Measurements from ENCODE around the gene IRF4.
"Not testable (repeated sequence)": the region's sequence is repeated elsewhere in the genome, so short reads cannot be mapped to it uniquely, and the experiment has no call there.

The IRF4 gene

GRCh38 chr6:366389-367297 lies 24.9 kb upstream of the IRF4 start:
- no peak for DNase-seq

DNA sequence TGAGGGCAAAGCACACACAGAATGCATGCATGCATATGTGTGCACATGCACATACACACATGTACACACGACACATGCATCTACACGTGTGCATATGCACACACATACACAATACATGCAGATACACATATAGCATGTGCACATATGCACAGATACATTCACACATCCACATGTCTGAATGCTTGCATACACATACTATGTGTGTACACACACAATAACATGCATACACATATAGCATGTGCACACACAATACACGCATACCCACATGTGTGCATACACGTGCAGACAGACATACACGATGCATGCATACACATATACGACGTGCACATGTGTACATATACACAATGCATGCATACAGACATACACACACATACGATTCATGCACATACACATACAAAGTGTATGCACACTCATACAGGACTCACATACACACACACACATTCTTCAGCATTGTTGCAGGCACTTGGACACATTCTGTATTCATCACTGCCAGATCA lies 24.2 kb upstream of the IRF4 start:
- no peak for DNase-seq

DNA sequence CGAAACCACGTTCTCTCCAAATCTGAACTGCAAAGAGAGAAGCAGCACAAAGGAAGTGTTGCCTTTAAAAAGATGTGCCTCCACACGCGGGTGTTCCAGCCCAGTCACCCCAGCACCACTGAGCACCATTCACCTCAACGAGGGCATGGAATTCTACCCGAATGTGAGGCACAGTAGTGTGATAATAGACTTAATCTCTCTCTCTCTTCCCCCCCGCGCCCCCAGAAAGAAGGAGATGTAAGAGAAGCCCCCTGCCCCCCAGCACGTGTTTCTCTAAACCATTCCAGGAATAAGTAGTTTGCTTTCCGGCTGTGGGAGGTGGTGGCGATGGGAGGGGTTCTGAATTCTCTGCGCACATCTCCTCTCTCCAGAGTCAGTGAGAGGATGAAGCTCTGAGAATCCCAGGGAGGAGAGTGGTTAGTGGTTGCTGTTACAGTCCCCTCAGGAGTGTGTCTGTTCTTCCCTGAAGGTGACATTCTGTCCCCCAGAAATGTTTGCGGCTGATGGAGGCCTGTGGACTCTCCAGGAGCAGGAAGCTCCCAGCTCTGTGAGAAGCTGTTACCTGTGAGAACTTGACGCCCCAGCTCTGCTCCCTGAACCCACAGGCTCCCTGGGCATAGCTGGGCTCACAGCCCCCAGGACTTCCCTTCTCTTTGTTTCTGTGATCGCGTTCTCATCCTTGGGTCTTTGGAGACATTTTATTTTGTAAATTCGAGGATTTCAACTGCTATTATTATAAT lies 23.5 kb upstream of the IRF4 start:
- DNase-seq, result no peak

DNA sequence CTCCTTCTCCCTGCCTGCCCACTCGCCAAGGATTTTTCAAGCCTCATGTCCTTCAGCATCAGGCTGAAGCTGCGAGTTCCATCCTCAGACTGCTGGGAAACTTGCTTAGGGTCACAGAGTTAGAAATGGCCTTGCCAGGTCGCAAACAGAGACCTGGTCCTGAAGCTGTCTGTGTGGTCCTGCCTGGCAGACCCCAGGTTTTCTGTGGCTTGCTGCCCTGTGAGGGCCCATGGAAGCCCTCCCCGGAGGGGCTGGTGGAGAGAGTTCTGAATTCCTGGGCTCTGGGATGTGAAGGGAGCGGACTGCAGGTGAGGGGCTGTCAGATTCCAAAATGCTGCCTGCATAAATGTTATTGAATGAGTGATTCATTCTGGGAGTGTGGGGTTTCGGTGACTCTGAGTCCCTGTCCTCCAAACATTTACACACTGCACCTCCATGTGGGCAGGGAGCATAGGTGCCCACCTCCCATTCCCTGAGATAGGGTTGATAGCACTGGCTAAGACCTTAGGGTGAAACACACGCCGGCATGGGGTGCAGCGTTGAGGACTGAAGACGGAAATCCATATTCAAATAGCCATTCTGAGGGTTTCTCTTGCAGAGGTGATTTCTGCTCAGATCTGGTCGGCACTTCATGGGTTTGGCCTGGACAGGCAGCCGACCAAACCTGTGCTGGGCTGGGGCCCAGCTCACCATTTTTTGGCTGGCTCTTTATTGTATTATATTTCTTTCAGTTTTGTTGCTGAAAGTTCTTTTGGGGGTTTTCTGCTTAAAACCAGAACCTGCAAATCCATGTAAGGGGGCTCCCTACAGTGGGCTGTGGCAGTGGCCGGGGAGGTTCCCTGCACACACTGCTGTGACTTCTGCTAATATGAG lies 21.8 kb upstream of the IRF4 start:
- no peak for DNase-seq

GRCh38 chr6:370555-370954 lies 21.0 kb upstream of the IRF4 start:
- DNase-seq, result no peak

DNA sequence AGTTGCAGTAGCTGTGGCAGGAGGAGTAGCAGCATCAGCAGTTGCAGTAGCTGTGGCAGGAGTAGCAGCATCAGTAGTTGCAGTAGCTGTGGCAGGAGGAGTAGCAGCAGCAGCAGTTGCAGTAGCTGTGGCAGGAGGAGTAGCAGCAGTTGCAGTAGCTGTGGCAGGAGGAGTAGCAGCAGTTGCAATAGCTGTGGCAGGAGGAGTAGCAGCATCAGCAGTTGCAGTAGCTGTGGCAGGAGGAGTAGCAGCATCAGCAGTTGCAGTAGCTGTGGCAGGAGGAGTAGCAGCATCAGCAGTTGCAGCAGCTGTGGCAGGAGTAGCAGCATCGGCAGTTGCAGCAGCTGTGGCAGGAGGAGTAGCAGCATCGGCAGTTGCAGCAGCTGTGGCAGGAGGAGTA lies 19.7 kb upstream of the IRF4 start:
- not testable (repeated sequence) for DNase-seq

- DNase-seq, result no peak
These were observed 19.1 kb upstream of the IRF4 start for GRCh38 chr6:372336-372911.

DNA sequence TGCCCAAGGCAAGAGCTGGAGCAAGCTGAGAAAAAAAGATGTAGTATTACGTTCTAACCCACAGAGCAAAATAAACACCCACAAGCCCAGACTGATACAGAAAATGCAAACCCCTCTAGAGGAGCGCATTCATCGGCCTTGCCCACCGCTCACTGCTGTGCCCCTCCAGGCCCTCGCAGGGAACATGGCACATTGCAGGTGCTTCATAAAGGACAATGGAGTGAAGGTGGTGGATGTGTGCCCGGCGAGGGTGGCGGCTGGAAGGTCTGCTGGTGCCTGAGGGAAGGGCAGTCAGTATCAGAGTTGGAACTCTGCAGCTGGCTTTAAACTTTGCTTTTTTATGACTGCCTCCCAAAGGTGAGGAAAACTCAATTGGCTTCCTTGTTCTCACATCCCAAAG lies 18.5 kb upstream of the IRF4 start:
- no peak for DNase-seq

GRCh38 chr6:373773-374724 lies 17.5 kb upstream of the IRF4 start:
- no peak for DNase-seq

DNA sequence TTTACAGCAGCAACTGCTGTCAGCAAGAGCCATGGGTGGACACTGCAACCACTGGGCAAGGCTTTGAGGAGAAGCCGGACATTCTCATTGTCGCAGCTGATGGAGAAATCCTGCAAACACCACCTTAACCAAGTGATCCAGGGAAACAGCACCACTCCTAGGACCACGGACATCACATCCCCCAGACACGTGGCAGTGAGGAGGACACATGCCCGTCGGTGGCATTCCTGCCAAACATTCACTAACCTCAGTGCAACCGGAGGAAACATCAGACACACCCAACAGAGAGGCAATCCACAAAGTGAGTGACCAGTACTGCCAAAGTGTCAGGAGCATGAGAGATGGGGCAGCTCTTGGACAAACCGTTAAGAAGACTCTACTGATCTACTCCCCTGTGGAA lies 16.6 kb upstream of the IRF4 start:
- DNase-seq, result no peak

GRCh38 chr6:376827-377640 lies 14.5 kb upstream of the IRF4 start:
- DNase-seq, result no peak

GRCh38 chr6:377641-378020 lies 13.9 kb upstream of the IRF4 start:
- not testable (repeated sequence) for DNase-seq

DNA sequence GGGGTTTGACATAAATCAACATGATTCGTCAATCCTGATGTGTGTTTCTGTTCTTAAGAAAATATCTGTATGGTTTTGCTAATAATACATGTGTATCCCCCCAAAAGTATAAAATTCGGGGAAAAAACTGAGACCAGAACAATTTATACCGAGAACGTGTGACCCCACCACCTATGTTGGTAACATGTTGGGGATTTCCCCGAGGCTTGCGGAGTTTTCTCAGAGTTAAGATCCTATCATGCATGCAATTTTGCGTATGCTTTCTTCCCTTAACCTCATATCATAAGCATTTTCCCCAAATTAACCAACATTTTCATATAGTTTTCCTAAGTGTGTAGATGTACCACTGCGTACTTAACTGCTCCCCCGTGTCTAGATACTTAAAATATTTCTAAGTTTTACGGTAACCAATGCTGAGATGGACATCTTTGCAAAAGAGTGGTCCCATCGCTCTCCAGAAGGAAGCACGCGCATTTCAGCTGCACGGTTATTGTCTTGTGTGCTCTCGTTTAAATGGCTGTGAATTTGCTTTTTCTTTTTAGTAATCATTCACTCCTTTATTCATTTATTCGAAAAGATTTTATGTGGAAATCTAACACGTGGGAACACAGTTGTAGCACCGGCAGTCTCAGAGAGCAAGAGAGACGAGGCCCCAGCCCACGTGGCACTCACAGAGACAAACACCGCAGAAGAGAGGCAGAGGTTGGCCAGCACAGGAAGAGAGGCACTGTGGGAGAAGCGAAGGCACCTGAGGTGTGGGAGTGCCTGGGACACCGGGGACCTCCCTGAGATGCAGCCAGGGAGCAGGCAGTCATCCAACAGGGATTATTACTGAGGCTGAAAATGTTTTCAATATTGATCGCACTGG lies 13.2 kb upstream of the IRF4 start:
- no peak for DNase-seq

- DNase-seq, result no peak
These were observed 12.6 kb upstream of the IRF4 start for GRCh38 chr6:378958-379409.

DNA sequence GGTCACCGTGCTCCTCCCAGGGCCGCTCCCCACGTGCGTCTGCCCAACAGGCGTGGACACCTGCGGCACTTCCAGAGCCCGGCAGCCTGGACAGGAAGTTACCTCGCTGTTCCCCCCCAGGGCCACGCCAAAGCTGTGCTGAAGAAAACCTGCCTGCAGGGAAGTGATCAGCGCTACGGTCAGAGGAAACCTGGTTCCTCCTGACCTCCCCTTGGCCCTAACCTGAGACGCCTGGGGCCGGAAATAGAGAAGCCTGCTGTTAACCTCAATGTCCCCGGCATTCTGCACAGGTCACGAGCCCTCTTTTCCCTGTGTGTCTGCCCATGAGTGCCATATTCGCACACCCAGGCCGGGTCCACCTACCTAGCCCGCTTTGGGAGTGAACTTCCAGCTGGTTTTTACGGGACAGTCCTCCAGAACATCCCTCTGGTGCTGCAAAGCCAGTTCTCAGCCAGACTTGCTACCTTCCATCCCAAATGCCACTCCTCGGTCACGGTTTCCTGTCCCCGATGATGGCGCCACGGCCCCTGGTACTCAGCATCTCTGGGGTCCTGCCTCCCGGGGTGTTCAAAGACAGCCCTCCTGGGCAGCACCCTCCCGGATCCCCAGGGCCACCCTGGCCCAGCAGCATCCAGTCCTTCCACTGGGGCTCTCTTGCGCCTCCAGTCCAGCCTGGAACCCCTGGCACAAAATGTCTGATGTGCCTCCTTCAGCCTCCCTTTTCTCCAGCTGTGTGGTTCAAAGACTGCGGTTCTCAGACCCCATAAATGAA lies 12.0 kb upstream of the IRF4 start:
- no peak for DNase-seq

DNA sequence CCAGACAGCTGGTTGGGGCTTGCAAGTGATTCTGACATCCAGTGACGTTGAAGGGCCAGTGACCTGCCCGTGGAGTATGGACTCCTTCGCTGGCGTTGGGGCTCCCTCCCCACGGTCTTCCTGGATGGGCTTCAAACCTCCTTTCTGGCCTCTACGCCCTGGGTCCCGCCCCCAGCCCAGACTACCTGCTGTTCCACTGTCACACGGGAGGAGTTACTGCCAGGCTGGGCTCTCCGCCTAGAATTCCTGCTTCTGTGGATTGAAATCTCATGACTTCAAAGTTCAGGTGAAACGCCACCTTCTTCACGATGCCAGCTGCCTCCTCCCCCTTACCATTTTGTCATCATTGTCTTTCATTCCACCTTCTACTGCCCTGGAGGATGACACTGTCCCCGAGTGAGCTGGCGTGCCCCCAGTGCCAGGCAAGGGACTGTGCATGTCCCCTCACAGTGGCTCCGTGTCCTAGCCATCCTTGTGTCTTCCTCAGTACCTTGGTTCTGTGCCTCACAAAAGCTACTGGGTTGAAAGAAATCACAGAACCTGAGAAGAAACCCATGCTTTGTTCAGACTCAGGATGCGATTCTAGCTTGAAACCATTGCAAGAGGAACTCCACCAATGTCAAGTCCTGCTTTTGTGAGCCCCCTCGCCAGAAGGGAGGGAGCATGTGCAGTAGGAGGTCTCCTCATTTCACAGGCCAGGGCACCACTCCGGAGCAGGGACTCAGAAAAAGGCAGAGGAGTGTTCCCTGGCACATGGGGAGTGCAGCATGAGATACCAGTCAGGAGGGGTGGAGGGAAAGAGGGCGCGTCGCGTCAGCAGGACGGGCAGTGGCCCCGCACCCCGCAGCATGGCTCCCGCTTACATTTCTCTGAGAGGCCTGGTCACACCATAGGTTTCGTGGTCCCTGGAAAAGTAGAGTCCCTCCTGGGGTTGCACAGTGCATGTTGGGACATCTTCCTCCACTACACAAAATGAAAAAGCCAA lies 11.0 kb upstream of the IRF4 start:
- no peak for DNase-seq

DNA sequence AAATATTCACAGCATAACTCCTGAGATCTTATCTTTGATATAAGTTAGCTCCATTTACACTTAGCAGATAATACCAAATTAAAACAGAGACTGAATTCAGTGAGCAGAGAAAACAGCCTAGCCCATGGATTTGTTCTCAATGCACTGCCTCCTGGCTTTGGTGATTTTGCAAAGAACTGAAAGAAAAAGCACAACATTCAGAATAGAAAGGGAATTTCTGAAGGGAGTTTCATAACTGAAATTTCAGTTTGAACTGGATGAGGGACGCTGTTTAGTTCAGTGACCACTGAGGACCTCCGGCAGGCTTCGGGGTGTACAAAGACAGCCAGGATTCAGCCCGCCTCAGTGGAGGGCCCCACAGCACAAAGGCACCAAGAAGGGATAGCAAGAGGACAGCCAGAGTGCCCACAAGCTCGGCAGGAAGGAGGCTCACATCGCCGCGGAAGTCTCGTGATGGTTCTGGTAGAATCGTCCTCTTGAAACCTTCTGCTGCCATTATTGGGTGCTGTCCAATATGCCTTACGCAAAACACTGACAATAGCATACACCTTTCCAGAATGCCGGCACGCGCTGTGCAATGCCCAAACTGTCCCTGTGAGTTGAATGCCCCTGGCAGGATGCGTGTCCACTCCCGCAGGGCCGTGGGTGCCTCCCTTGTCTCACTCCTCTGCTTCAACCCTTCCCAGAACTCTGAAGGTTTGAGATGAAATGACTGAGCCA lies 9.7 kb upstream of the IRF4 start:
- no peak for DNase-seq
